Umbilical cord (tissue), 2 donors: ENCODE measurements around the gene RNF25. TPM values are rescaled to one million over a fixed set of nuclear protein-coding genes. Genes with fewer than 3 reads are reported as not detected.

Experiments
- DNase-seq: peaks from one replicate; pipeline ENCODE4 v3.0.0-alpha.2; 2015; ENCODE audit warnings: low spot score
- total RNA-seq: library from RNA; depleted of rRNA; stranded (reverse); fragments of >200 nt; gene quantifications from one replicate; pipeline ENCODE4 v1.2.3, GENCODE V29; 2014; ENCODE audit warnings: low replicate concordance; ENCODE audit not compliant: insufficient read depth

The RNF25 gene
- total RNA-seq: 9.9 TPM

- peak; percentile 97 for DNase-seq
These were observed at the start of gene RNF25, which contains the start of gene STK36 for GRCh38 chr2:218671654-218672566. Gene RNF25 (minus strand): TSS chr2:218672002. CDS start chr2:218671970, 32 bp downstream. Gene STK36 (plus strand): TSS chr2:218672086. CDS start chr2:218672830, 744 bp downstream.

GRCh38 chr2:218721488-218721887 is 49.7 kb upstream of the RNF25 start:
- no peak for DNase-seq

GRCh38 chr2:218720048-218721041 is 48.5 kb upstream of the RNF25 start:
- no peak for DNase-seq

- no peak for DNase-seq
These were observed 47.7 kb upstream of the RNF25 start for GRCh38 chr2:218719457-218719856.

GRCh38 chr2:218718058-218718457 is 46.3 kb upstream of the RNF25 start:
- no peak for DNase-seq

GRCh38 chr2:218717262-218717661 is 45.5 kb upstream of the RNF25 start:
- no peak for DNase-seq

GRCh38 chr2:218716070-218716469 is 44.3 kb upstream of the RNF25 start:
- no peak for DNase-seq

- DNase-seq: no peak
These were observed 42.1 kb upstream of the RNF25 start for GRCh38 chr2:218713922-218714321.

GRCh38 chr2:218711550-218711929 is 39.7 kb upstream of the RNF25 start:
- DNase-seq: no peak

- DNase-seq: peak; percentile 99
These were observed 39.1 kb upstream of the RNF25 start, which contains the start of gene TTLL4 for GRCh38 chr2:218710687-218711549. Gene TTLL4 (plus strand): TSS chr2:218710835. CDS start chr2:218737677, 26,842 bp downstream.

GRCh38 chr2:218710334-218710686 is 38.5 kb upstream of the RNF25 start:
- no peak for DNase-seq

GRCh38 chr2:218709908-218710307 is 38.1 kb upstream of the RNF25 start:
- DNase-seq: peak; percentile 81

GRCh38 chr2:218708086-218708485 is 36.3 kb upstream of the RNF25 start:
- no peak for DNase-seq

GRCh38 chr2:218703341-218703740 is 31.5 kb upstream of the RNF25 start:
- DNase-seq: no peak

- DNase-seq: no peak
These were observed 30.0 kb upstream of the RNF25 start for GRCh38 chr2:218701806-218702205.

- no peak for DNase-seq
These were observed 27.1 kb upstream of the RNF25 start for GRCh38 chr2:218698885-218699284.

- no peak for DNase-seq
These were observed 22.8 kb upstream of the RNF25 start for GRCh38 chr2:218694405-218695145.

GRCh38 chr2:218691234-218691633 is 19.4 kb upstream of the RNF25 start:
- DNase-seq: no peak

GRCh38 chr2:218687400-218688060 is 15.7 kb upstream of the RNF25 start:
- DNase-seq: peak; percentile 73

- no peak for DNase-seq
These were observed 8.3 kb upstream of the RNF25 start for GRCh38 chr2:218680061-218680460.
